Measurements from ENCODE around the gene PRKG1. TPM values are rescaled to one million over a fixed set of nuclear protein-coding genes. Genes with fewer than 3 reads are reported as not detected.

The PRKG1 gene
- polyA plus RNA-seq, 1 donor (not counting 4 experiments of a cell fraction or from before 2014, with no cell fraction given): 0.24 TPM

- dilution Hi-C loops (cut with MboI; ENCODE audit: extremely low pct_ligation_motif_present, low sequenced_read_pairs): no loop called here
- DNase-seq (ENCODE audit: low read depth, low spot score) (no peak), FAIRE-seq (no peak)
- no peaks in the 10 kb centered on the region for H3K27me3 ChIP-seq (ENCODE audit: control insufficient read depth, extremely low read depth, insufficient read depth, low read length)
- no peak overlapping the region for H3K4me3 ChIP-seq (ENCODE audit: control insufficient read depth in 2 of 3, extremely low read depth in 1 of 3, insufficient read depth in 2 of 3, low read depth in 1 of 3, low read length in 3 of 3)
- no peak for TF ChIP-seq CTCF (optimal IDR thresholded peaks at IDR 0.05 in 1 of 3, IDR thresholded peaks at IDR 0.05 in 1 of 3, conservative IDR thresholded peaks at IDR 0.05 in 1 of 3; ENCODE audit: extremely low read depth in 1 of 3, insufficient read depth in 2 of 3, low read length in 3 of 3)
- no peak for TF ChIP-seq EZH2 (IDR thresholded peaks at IDR 0.05; ENCODE audit: low read length)
- no peak overlapping the region for H3K9ac ChIP-seq (ENCODE audit: control insufficient read depth, extremely low read depth, insufficient read depth, low read length)
- no peaks in the 10 kb centered on the region for H3K36me3 ChIP-seq (ENCODE audit: control insufficient read depth in 2 of 2, extremely low read depth in 1 of 2, insufficient read depth in 2 of 2, low read length in 2 of 2)
- no peaks in the 10 kb centered on the region for H3K9me1 ChIP-seq (ENCODE audit: control insufficient read depth, extremely low read depth, insufficient read depth, low read length)
- no peak overlapping the region for H2AFZ ChIP-seq (ENCODE audit: control insufficient read depth, low read length)
- no peaks in the 10 kb centered on the region for H3K79me2 ChIP-seq (ENCODE audit: control insufficient read depth, insufficient read depth, low read length)
- H3K9me3 ChIP-seq (ENCODE audit: control insufficient read depth, low read depth, low read length): no peaks in the 10 kb centered on the region
- no peaks in the 10 kb centered on the region for H3K4me1 ChIP-seq (ENCODE audit: control insufficient read depth, extremely low read depth, insufficient read depth, low read length)
- no peaks in the 10 kb centered on the region for H4K20me1 ChIP-seq (ENCODE audit: control insufficient read depth, extremely low read depth, insufficient read depth, low read length)
- no peak overlapping the region for H3K27ac ChIP-seq (ENCODE audit: control insufficient read depth, insufficient read depth, low read length)
- H3K4me2 ChIP-seq (ENCODE audit: control insufficient read depth, extremely low read depth, insufficient read depth, low read depth, low read length): no peak overlapping the region
Measured at GRCh38 chr10:51564896-51565510, 490.7 kb downstream of the PRKG1 start.

- H4K20me1 ChIP-seq (ENCODE audit: control insufficient read depth, extremely low read depth, insufficient read depth, low read length): no peaks in the 10 kb centered on the region
- H3K36me3 ChIP-seq (ENCODE audit: control insufficient read depth in 2 of 2, extremely low read depth in 1 of 2, insufficient read depth in 2 of 2, low read length in 2 of 2): no peaks in the 10 kb centered on the region
Measured at GRCh38 chr10:51567271-51567670, 493.0 kb downstream of the PRKG1 start.

More at GRCh38 chr10:51567271-51567670, 493.0 kb downstream of the PRKG1 start:
- DNase-seq (ENCODE audit: low read depth, low spot score) (no peak), FAIRE-seq (no peak)
- Histone ChIP-seq H3K27me3 (ENCODE audit: control insufficient read depth, extremely low read depth, insufficient read depth, low read length) (no peaks in the 10 kb centered on the region), H3K4me1 (ENCODE audit: control insufficient read depth, extremely low read depth, insufficient read depth, low read length) (no peaks in the 10 kb centered on the region), H3K27ac (ENCODE audit: control insufficient read depth, insufficient read depth, low read length) (no peak overlapping the region), H2AFZ (ENCODE audit: control insufficient read depth, low read length) (no peak overlapping the region), H3K9me3 (ENCODE audit: control insufficient read depth, low read depth, low read length) (no peaks in the 10 kb centered on the region), H3K9me1 (ENCODE audit: control insufficient read depth, extremely low read depth, insufficient read depth, low read length) (no peaks in the 10 kb centered on the region), H3K4me3 (ENCODE audit: control insufficient read depth in 2 of 3, extremely low read depth in 1 of 3, insufficient read depth in 2 of 3, low read depth in 1 of 3, low read length in 3 of 3) (no peak overlapping the region), H3K9ac (ENCODE audit: control insufficient read depth, extremely low read depth, insufficient read depth, low read length) (no peak overlapping the region), H3K79me2 (ENCODE audit: control insufficient read depth, insufficient read depth, low read length) (no peaks in the 10 kb centered on the region), H3K4me2 (ENCODE audit: control insufficient read depth, extremely low read depth, insufficient read depth, low read depth, low read length) (no peak overlapping the region)
- dilution Hi-C loops (cut with MboI; ENCODE audit: extremely low pct_ligation_motif_present, low sequenced_read_pairs): no loop called here
- TF ChIP-seq CTCF (optimal IDR thresholded peaks at IDR 0.05 in 1 of 3, IDR thresholded peaks at IDR 0.05 in 1 of 3, conservative IDR thresholded peaks at IDR 0.05 in 1 of 3; ENCODE audit: extremely low read depth in 1 of 3, insufficient read depth in 2 of 3, low read length in 3 of 3): no peak
- TF ChIP-seq EZH2 (IDR thresholded peaks at IDR 0.05; ENCODE audit: low read length): no peak

Data from keratinocyte (primary cell).